A673 (cell line): ENCODE data around the gene MCM3AP.

Source experiments
- CTCF ChIP-seq: fragments of 300-800, 200-600 bp; sonication (generic); conservative IDR thresholded peaks from 2 replicates; pipeline ENCODE4 v1.5.1; 2017; ENCODE audit warnings: low read depth, mild to moderate bottlenecking, antibody characterized with exemption, low read length, moderate library complexity, mixed read lengths
- EZH2 ChIP-seq: fragments of 200-600 bp; sonication (generic); IDR thresholded peaks from 2 replicates; pipeline ENCODE4 v1.6.1; 2017; ENCODE audit warnings: borderline replicate concordance, low read depth, mild to moderate bottlenecking, mixed read lengths, antibody characterized with exemption, low read length; ENCODE audit not compliant: poor library complexity, severe bottlenecking

GRCh38 chr21:46226146-46226545 lies 59.3 kb downstream of the MCM3AP start:
- TF ChIP-seq CTCF (no peak), EZH2 (no peak)
